GM12865 (cell line): ENCODE measurements around the gene FAT2.

Experiments
- DNase-seq: peaks from one replicate; pipeline ENCODE4 v3.0.0; 2010; ENCODE audit warnings: low read depth
- H3K4me3 ChIP-seq: 2 replicates; pipeline ENCODE4 v1.5.1; 2011; ENCODE audit warnings: mild to moderate bottlenecking, low read depth, low read length, control low read depth
- TF ChIP-seq, protein P1 (sequence below): IDR thresholded peaks from 2 replicates; pipeline ENCODE4 v1.5.1; 2011; ENCODE audit warnings: low read length, control low read depth, low read depth, inconsistent platforms; ENCODE audit not compliant: insufficient read depth; ENCODE audit errors: missing control alignments

FAT2 gene

DNA sequence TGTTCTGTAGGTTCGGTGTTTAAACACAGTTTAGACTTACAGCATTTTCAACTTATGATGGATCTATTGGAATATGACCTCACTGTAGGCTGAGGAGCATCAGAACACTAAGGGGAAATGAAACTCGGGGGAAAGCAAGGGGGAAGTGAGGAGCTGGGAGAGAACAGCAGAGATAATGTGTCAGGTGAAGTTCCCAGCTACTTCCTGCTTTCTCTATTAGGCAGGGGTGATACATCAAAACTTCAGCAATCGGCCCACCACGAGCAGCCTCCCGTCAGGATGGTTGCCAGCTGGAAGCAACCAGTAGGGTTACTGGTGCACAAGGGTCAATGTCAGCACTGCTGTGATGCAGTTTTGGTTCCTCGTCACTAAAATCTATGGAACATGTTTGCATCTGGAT is 34.3 kb downstream of the FAT2 start:
- no peak for DNase-seq
- TF ChIP-seq, protein P1, sequence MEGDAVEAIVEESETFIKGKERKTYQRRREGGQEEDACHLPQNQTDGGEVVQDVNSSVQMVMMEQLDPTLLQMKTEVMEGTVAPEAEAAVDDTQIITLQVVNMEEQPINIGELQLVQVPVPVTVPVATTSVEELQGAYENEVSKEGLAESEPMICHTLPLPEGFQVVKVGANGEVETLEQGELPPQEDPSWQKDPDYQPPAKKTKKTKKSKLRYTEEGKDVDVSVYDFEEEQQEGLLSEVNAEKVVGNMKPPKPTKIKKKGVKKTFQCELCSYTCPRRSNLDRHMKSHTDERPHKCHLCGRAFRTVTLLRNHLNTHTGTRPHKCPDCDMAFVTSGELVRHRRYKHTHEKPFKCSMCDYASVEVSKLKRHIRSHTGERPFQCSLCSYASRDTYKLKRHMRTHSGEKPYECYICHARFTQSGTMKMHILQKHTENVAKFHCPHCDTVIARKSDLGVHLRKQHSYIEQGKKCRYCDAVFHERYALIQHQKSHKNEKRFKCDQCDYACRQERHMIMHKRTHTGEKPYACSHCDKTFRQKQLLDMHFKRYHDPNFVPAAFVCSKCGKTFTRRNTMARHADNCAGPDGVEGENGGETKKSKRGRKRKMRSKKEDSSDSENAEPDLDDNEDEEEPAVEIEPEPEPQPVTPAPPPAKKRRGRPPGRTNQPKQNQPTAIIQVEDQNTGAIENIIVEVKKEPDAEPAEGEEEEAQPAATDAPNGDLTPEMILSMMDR: no peak
- no peak overlapping the region for H3K4me3 ChIP-seq

DNA sequence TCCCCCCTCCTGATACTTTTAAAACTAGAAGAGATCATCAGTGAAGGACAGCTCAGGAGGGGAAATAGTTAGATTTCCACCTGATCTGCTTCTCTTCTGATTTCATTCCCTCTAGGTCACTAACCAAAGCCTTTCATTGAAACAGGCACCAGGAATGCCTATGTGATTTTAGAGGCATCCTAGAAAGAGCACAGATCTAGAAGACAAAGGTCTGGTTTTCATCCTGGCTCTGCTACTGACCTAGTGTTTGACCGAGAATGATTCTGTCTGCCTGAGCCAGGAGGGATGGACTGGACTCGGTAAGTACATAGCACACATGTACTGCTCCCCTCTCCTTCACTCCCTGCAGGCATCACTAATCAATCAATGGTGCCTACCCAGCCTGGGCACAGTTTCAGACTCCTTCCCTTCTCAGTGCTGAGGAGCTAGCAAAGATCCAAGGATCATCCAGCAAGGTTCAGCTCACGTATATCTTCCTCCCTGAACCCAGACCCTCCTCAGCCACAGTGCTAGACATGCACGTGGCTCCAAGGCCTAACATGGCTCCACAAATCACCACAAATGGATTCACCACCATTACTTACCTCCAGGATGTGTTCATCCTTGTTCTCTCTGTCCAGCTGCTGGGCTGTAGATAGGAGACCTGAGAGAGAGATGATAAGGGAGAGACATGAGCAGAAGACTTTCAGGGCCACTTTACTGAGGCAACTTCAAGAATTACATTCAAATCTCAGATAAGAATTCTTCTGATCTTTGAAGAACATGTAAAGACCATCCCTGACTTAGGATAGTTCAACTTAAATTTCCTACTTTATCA is 35.2 kb downstream of the FAT2 start:
- TF ChIP-seq, protein P1: no peak
- no peak overlapping the region for H3K4me3 ChIP-seq
- no peak for DNase-seq

DNA sequence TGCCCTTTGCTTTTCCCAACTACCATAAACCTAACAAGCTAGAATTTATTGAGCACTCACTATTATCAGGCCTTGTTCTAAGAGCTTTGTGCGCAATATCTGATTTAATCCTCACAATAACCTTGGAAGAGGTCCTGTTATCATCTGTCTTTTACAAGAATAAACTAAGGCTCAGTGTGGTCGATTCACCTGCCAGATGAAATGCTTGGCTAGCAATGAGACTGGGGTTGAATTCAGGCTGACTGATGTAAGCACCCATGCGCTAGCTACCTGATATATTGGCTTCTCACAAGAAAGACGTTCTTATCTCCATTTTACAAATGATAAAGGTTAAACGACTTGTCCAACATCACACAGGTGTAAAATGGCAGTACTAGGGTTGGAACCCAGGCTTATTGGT is 37.4 kb downstream of the FAT2 start:
- TF ChIP-seq, protein P1: no peak
- no peak for DNase-seq
- no peak overlapping the region for H3K4me3 ChIP-seq

DNA sequence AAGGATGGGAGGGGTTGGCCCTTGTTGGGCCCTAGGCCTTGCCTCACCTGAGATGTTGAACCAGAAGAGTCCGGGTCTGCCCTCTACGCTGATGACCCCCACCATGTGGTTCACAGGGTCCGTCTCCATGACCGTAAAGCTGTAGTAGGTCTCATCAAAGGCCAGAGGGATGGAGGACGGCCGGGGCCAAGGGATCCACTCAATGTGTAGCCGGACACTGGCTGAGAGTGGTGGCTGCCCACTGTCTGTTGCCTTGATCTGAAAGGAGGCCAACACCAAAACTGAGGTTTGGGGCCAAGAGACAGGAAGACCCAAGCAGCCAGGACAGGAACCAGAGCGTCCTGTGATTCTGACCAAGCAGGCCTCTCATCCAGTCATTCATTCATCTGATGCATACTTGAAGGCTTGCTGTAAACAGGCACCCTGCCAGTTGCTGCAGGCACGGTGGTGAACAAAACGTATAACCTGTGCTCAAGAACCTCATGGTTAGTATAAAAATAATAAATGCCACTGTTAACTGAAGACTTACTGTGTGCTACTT is 37.9 kb downstream of the FAT2 start:
- TF ChIP-seq, protein P1: no peak
- no peak overlapping the region for H3K4me3 ChIP-seq
- DNase-seq: no peak

DNA sequence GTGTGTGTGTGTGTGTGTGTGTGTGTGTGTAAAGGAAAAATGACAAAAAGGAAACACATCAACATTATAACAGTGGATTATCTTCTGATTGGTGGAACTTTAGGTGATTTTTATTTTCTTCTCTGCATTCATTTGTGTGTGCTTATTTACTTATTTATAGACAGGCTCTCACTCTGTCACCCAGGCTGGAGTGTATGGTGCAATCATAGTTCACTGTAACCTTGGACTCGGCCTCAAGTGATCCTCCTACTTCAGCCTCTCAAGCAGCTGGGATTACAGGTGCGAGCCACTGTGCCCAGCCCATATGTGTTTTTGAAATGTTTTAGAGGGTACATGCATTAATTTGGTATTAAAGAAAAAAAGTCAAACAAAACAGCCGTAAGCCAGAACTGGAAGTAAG is 39.1 kb downstream of the FAT2 start:
- no peak overlapping the region for H3K4me3 ChIP-seq
- DNase-seq: no peak
- TF ChIP-seq, protein P1: no peak

DNA sequence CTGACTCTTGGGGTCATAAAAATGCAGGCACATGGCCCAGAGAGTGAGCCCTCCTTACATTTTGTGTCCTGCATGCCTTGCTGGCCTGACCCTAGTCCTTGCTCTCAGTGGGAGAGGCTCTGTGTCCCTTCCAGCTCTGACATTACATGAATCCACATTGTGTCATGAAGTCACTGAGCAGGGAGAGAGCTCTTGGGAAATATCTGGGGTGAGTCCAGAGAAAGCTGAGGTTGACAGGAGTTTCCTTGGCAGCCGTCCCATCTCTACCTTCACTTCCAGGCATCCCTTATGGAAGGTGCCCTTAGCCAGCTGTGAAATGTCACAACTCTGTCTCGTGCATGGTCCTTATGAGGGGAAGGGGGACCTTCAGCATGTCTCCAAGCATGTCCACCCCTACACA is 41.0 kb downstream of the FAT2 start:
- DNase-seq: no peak
- TF ChIP-seq, protein P1: no peak

More for the DNA sequence above, 41.0 kb downstream of the FAT2 start:
- H3K4me3 ChIP-seq: no peak overlapping the region
